OCI-M1 (cell line): Measurements from ENCODE around the gene MTARC2.

Experiments used
- DNase-seq: peaks from one replicate; lab custom pipeline; 2025; lab: John Stamatoyannopoulos, UW

The MTARC2 gene

GRCh38 chr1:220769205-220769604 lies 21.1 kb downstream of the MTARC2 start:
- no peak for DNase-seq

- DNase-seq = no peak
Observed at GRCh38 chr1:220770245-220770913, 22.3 kb downstream of the MTARC2 start.

- no peak for DNase-seq
Observed at GRCh38 chr1:220772846-220773245, 24.7 kb downstream of the MTARC2 start.

GRCh38 chr1:220775240-220775853 lies 27.2 kb downstream of the MTARC2 start:
- DNase-seq = peak; percentile 63

- no peak for DNase-seq
Observed at GRCh38 chr1:220776254-220776653, 28.1 kb downstream of the MTARC2 start.

- peak; percentile 79 for DNase-seq
Observed at GRCh38 chr1:220776720-220777326, 28.7 kb downstream of the MTARC2 start.

GRCh38 chr1:220783453-220783852 lies 35.3 kb downstream of the MTARC2 start:
- DNase-seq = no peak

- DNase-seq = no peak
Observed at GRCh38 chr1:220784751-220785150, 36.6 kb downstream of the MTARC2 start.

GRCh38 chr1:220785166-220786056 lies 37.3 kb downstream of the MTARC2 start:
- DNase-seq = no peak

GRCh38 chr1:220786057-220786336 lies 37.9 kb downstream of the MTARC2 start:
- DNase-seq = no peak

GRCh38 chr1:220786337-220787068 lies 38.4 kb downstream of the MTARC2 start, which contains the start of gene MTARC1:
MTARC1 (plus strand) TSS chr1:220786913; CDS start chr1:220786945, 32 bp downstream.
- no peak for DNase-seq

- no peak for DNase-seq
Observed at GRCh38 chr1:220787069-220787619, 39.0 kb downstream of the MTARC2 start.

- DNase-seq = no peak
Observed at GRCh38 chr1:220788900-220789299, 40.8 kb downstream of the MTARC2 start.

- DNase-seq = peak; percentile 19
Observed at GRCh38 chr1:220789532-220790147, 41.5 kb downstream of the MTARC2 start.

GRCh38 chr1:220791285-220791684 lies 43.2 kb downstream of the MTARC2 start:
- peak; percentile 19 for DNase-seq

GRCh38 chr1:220791956-220792355 lies 43.8 kb downstream of the MTARC2 start:
- DNase-seq = peak; percentile 61

- peak; percentile 27 for DNase-seq
Observed at GRCh38 chr1:220796530-220796929, 48.4 kb downstream of the MTARC2 start.

- DNase-seq = no peak
Observed at GRCh38 chr1:220797044-220797443, 48.9 kb downstream of the MTARC2 start.

GRCh38 chr1:220797553-220797952 lies 49.4 kb downstream of the MTARC2 start:
- peak; percentile 77 for DNase-seq

GRCh38 chr1:220798338-220798737 lies 50.2 kb downstream of the MTARC2 start:
- DNase-seq = no peak

- no peak for DNase-seq
Observed at GRCh38 chr1:220800262-220800661, 52.1 kb downstream of the MTARC2 start.
